ENCODE results near the gene KEAP1.

DNA sequence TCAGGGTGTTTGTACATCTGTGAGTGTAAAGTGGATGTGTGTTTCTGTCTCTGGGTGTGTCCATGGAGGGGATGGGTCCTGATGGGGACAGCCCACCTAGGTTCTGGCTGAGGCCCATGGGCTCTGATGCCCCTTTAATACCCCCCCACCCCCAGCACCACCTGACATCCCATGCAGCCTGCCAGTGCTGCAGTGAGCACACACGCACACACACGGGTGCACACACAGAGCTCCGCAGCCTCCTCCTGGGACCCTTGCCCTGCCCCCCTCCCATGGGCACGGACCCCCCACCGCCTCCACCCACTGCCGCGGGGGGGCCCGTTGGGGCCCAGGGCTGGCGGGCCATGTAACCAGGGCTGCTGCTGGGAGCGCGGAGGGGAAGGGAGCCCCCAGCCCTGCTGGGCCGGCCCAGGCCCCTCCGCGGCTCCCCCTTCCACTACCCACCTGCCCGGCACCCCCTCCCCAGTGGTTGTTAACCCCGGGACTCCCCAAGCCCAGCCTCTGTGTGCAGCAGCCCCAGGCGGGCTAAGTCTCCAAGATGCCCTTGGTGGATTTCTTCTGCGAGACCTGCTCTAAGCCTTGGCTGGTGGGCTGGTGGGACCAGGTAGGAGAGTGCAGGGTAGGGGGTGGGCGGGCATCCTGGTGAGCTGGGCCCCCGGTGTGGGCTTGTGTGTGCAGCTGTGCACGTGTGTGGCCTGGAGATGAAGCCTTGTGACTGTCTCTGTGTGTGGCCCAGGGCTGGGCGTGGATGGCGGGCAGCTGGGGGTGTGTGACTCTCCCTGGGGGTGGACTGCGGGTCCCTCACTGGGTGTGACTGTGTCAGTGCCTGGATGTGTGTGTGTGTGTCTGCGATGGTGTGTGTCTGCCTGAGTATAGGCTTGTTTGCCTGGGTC is 50.2 kb downstream of the KEAP1 start:
- TF ChIP-seq, protein P1, sequence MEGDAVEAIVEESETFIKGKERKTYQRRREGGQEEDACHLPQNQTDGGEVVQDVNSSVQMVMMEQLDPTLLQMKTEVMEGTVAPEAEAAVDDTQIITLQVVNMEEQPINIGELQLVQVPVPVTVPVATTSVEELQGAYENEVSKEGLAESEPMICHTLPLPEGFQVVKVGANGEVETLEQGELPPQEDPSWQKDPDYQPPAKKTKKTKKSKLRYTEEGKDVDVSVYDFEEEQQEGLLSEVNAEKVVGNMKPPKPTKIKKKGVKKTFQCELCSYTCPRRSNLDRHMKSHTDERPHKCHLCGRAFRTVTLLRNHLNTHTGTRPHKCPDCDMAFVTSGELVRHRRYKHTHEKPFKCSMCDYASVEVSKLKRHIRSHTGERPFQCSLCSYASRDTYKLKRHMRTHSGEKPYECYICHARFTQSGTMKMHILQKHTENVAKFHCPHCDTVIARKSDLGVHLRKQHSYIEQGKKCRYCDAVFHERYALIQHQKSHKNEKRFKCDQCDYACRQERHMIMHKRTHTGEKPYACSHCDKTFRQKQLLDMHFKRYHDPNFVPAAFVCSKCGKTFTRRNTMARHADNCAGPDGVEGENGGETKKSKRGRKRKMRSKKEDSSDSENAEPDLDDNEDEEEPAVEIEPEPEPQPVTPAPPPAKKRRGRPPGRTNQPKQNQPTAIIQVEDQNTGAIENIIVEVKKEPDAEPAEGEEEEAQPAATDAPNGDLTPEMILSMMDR (IDR thresholded peaks at IDR 0.05), result no peak
- TF ChIP-seq POLR2AphosphoS5 (IDR thresholded peaks at IDR 0.05; ENCODE audit: low read depth, low read length), result no peak
- TF ChIP-seq, protein P2, sequence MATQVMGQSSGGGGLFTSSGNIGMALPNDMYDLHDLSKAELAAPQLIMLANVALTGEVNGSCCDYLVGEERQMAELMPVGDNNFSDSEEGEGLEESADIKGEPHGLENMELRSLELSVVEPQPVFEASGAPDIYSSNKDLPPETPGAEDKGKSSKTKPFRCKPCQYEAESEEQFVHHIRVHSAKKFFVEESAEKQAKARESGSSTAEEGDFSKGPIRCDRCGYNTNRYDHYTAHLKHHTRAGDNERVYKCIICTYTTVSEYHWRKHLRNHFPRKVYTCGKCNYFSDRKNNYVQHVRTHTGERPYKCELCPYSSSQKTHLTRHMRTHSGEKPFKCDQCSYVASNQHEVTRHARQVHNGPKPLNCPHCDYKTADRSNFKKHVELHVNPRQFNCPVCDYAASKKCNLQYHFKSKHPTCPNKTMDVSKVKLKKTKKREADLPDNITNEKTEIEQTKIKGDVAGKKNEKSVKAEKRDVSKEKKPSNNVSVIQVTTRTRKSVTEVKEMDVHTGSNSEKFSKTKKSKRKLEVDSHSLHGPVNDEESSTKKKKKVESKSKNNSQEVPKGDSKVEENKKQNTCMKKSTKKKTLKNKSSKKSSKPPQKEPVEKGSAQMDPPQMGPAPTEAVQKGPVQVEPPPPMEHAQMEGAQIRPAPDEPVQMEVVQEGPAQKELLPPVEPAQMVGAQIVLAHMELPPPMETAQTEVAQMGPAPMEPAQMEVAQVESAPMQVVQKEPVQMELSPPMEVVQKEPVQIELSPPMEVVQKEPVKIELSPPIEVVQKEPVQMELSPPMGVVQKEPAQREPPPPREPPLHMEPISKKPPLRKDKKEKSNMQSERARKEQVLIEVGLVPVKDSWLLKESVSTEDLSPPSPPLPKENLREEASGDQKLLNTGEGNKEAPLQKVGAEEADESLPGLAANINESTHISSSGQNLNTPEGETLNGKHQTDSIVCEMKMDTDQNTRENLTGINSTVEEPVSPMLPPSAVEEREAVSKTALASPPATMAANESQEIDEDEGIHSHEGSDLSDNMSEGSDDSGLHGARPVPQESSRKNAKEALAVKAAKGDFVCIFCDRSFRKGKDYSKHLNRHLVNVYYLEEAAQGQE (IDR thresholded peaks at IDR 0.05; ENCODE audit: insufficient read depth in 1 of 2, low read depth in 2 of 2, low read length in 1 of 2), result no peak
- TF ChIP-seq SIN3A (IDR thresholded peaks at IDR 0.05; ENCODE audit: borderline replicate concordance, insufficient read depth, low read depth, low read length), result no peak
- TF ChIP-seq TCF7L2 (IDR thresholded peaks at IDR 0.05; ENCODE audit: low read depth, low read length), result no peak
